Choroid plexus epithelial cell (primary cell): Measurements from ENCODE around the gene ALG9.

Experiments used
- DNase-seq: peaks from one replicate; pipeline ENCODE4 v3.0.0-alpha.2; 2010; ENCODE audit warnings: low read depth
- H3K4me3 ChIP-seq: 2 replicates; pipeline ENCODE4 v1.5.1; 2011; ENCODE audit warnings: low read depth, mild to moderate bottlenecking, control low read depth, low read length, moderate library complexity
- TF ChIP-seq, protein P1 (sequence below): conservative IDR thresholded peaks from 2 replicates; pipeline ENCODE4 v1.5.1; 2011; ENCODE audit warnings: low read depth, mild to moderate bottlenecking, control low read depth, inconsistent platforms, low read length, moderate library complexity

ALG9 gene, protein sequence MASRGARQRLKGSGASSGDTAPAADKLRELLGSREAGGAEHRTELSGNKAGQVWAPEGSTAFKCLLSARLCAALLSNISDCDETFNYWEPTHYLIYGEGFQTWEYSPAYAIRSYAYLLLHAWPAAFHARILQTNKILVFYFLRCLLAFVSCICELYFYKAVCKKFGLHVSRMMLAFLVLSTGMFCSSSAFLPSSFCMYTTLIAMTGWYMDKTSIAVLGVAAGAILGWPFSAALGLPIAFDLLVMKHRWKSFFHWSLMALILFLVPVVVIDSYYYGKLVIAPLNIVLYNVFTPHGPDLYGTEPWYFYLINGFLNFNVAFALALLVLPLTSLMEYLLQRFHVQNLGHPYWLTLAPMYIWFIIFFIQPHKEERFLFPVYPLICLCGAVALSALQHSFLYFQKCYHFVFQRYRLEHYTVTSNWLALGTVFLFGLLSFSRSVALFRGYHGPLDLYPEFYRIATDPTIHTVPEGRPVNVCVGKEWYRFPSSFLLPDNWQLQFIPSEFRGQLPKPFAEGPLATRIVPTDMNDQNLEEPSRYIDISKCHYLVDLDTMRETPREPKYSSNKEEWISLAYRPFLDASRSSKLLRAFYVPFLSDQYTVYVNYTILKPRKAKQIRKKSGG

DNA sequence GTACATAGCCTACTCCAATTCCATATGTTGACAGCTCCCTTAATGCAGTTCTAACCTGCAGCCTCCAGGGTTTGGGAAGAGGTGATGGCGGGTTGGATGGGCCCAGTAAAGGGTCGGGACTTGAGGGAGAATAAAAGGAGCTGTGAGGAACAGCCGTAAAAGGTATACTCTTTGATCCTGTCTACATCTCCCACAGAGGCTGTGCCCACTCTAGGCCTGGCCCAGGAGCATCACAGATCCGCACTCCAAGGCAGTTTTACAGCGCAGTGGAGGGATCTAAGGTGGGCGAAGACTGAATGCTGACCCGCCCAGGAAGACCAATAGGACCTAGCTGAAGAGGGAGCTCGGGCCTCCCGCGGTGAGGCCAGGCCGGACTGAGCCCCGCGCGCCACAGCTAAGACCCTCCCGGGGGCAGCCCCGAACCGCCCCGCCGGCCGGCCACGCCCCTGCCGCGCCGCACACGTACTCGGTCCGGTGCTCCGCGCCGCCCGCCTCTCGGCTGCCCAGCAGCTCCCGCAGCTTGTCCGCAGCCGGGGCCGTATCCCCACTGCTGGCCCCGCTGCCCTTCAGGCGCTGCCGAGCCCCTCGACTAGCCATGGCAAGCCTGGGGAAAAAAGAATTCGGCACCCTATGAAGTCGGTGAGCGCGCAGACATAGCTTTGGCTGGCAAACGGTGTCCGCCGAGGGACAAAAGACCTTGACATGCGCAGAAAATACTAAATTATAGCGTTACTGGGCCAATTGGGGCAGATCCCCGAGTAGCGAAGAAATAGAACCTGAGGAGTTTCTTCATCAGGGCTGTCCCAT lies at the start of gene ALG9:
TSS of gene ALG9 (minus strand) at position 696 of the 807 bp plus-strand sequence. CDS start at position 597, 99 bp downstream.
- DNase-seq = peak; percentile 85
- H3K4me3 ChIP-seq = peak within 1 kb of the TSS; percentile 86
- TF ChIP-seq, protein P1, sequence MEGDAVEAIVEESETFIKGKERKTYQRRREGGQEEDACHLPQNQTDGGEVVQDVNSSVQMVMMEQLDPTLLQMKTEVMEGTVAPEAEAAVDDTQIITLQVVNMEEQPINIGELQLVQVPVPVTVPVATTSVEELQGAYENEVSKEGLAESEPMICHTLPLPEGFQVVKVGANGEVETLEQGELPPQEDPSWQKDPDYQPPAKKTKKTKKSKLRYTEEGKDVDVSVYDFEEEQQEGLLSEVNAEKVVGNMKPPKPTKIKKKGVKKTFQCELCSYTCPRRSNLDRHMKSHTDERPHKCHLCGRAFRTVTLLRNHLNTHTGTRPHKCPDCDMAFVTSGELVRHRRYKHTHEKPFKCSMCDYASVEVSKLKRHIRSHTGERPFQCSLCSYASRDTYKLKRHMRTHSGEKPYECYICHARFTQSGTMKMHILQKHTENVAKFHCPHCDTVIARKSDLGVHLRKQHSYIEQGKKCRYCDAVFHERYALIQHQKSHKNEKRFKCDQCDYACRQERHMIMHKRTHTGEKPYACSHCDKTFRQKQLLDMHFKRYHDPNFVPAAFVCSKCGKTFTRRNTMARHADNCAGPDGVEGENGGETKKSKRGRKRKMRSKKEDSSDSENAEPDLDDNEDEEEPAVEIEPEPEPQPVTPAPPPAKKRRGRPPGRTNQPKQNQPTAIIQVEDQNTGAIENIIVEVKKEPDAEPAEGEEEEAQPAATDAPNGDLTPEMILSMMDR = peak; percentile 52

GRCh38 chr11:111920908-111921307 lies 49.5 kb upstream of the ALG9 start:
- DNase-seq = no peak
- TF ChIP-seq, protein P1 = no peak

DNA sequence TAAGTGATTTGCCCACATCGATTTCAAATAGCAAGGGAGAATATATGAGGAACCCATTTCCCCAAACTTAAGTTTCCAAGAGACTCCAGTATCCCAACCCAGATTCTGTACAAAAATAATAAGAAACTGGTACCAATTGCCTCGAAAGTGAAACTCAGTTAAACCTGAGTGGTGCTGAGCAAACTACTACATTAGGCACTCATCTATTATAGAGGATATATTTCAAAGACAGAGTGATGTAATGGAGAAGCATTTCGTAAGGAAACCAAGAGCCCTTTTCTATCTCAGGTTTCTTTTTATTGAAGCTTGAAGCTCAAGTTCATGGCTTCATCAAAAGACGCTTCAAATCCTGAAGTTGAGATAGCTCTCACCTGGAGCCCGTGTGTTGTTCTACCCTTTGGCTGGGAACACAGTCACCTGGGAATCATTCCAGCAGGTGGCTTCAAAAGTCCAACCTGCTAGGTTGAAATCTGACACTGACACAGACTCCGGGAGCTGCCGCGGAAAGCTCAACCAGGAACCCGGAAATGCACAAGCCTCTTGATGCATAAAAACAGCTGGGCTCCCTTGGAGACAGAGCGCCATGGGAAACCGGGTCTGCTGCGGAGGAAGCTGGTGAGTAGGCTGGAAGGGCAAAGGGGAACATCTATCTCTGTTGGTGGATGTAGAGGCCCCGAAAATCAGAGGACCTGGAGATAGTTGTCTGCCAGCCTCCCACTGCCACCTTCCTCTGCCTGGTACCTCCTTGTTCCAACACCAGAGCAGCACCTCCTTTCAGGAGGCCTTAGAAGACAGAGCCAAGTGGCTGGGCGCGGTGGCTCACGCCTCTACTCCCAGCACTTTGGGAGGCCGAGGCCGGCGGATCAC lies 47.2 kb upstream of the ALG9 start, which contains the start of gene C11orf52:
TSS of gene C11orf52 (plus strand) at position 524 of the 867 bp plus-strand sequence. CDS start at position 584, 60 bp downstream.
- H3K4me3 ChIP-seq = peak within 1 kb of the TSS; percentile 35
- DNase-seq = peak; percentile 76
- TF ChIP-seq, protein P1 = no peak

More at GRCh38 chr11:111920908-111921307, 49.5 kb upstream of the ALG9 start:
- H3K4me3 ChIP-seq = no peak overlapping the region

DNA sequence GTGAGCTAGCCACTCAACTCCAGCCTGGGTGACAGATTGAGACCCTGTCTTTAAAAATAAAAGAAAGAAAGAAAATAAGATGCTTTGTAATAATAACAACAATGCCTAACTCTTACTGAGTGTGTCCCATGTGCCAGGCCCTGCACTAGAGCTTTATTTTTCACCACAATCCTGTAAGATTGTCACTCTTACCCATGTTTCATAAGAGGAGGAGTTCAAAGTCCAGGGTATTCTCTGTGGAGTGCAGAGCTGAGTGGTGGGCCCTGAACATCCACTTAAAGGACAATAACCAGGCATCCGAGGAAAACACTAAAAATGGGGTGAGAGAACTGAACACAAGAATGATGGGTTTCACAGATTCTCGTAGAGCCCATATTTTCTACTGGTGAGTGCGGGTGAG lies 46.4 kb upstream of the ALG9 start:
- no peak overlapping the region for H3K4me3 ChIP-seq
- DNase-seq = no peak
- TF ChIP-seq, protein P1 = no peak

DNA sequence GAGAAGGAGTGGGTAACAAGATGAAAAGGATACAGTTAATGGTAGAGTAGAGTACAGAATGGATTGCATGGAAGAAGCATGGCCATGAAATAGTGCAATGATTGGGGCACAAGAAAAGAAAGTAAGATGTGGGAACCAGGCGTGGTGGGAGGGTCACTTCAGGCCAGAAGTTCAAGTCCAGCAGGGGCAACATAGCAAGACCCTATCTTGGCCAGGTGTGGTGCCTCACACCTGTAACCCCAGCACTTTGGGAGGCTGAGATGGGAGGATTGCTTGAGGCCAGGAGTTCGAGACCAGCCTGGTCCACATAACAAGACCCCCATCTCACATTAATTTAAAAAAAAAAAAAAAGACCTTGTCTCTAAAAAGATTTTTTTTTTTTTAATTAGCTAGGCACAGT lies 45.9 kb upstream of the ALG9 start:
- DNase-seq = no peak
- H3K4me3 ChIP-seq = no peak overlapping the region
- TF ChIP-seq, protein P1 = no peak

DNA sequence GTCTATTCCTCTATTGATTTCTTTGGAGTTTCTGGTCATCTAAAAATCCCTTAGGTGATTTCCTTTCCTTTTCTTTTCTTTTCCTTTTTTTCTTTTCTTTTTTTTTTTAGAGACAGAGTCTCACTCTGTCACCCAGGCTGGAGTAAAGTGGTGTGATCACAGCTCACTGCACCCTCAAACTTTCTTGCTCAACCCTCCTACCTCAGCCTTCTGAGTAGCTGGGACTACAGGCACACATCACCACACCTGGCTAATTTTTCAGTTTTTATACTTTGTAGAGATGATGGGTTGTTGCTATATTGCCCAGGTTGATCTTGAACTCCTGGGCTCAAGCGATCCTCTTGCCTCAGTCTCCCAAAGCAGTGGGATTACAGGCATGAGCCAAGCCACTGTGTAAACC lies 45.4 kb upstream of the ALG9 start:
- no peak overlapping the region for H3K4me3 ChIP-seq
- TF ChIP-seq, protein P1 = no peak
- DNase-seq = no peak
